Glomerular visceral epithelial cell (primary cell): Measurements from ENCODE around the gene TMEM132D.

ENCODE experiments used
- DNase-seq: peaks from one replicate; pipeline ENCODE4 v3.0.0-alpha.2; 2016; ENCODE audit errors: extremely low spot score

The TMEM132D gene

GRCh38 chr12:129351481-129351880, 552.3 kb downstream of the TMEM132D start:
- DNase-seq = no peak

GRCh38 chr12:129339336-129339735, 564.5 kb downstream of the TMEM132D start:
- DNase-seq = no peak

- DNase-seq = no peak
These were observed 566.4 kb downstream of the TMEM132D start for GRCh38 chr12:129337413-129337812.

GRCh38 chr12:129335773-129336172, 568.1 kb downstream of the TMEM132D start:
- no peak for DNase-seq

GRCh38 chr12:129332286-129332685, 571.5 kb downstream of the TMEM132D start:
- DNase-seq = no peak

GRCh38 chr12:129331356-129332085, 572.3 kb downstream of the TMEM132D start:
- no peak for DNase-seq

- no peak for DNase-seq
These were observed 575.6 kb downstream of the TMEM132D start for GRCh38 chr12:129328235-129328634.

- DNase-seq = no peak
These were observed 578.3 kb downstream of the TMEM132D start for GRCh38 chr12:129325566-129325965.

GRCh38 chr12:129312048-129312447, 591.8 kb downstream of the TMEM132D start:
- no peak for DNase-seq

GRCh38 chr12:129310346-129310745, 593.5 kb downstream of the TMEM132D start:
- DNase-seq = no peak

- DNase-seq = no peak
These were observed 598.0 kb downstream of the TMEM132D start for GRCh38 chr12:129305851-129306250.

GRCh38 chr12:129304529-129304928, 599.3 kb downstream of the TMEM132D start:
- no peak for DNase-seq

GRCh38 chr12:129300011-129300410, 603.8 kb downstream of the TMEM132D start:
- DNase-seq = no peak

GRCh38 chr12:129298921-129299320, 604.9 kb downstream of the TMEM132D start:
- no peak for DNase-seq

- no peak for DNase-seq
These were observed 607.2 kb downstream of the TMEM132D start for GRCh38 chr12:129296671-129297070.

- no peak for DNase-seq
These were observed 609.0 kb downstream of the TMEM132D start for GRCh38 chr12:129294868-129295267.

- no peak for DNase-seq
These were observed 624.1 kb downstream of the TMEM132D start for GRCh38 chr12:129279771-129280170.

GRCh38 chr12:129276361-129277060, 627.3 kb downstream of the TMEM132D start:
- no peak for DNase-seq

- no peak for DNase-seq
These were observed 633.9 kb downstream of the TMEM132D start for GRCh38 chr12:129269756-129270495.

GRCh38 chr12:129258781-129259318, 645.0 kb downstream of the TMEM132D start:
- no peak for DNase-seq

- DNase-seq = no peak
These were observed 646.3 kb downstream of the TMEM132D start for GRCh38 chr12:129257524-129257923.

- no peak for DNase-seq
These were observed 657.2 kb downstream of the TMEM132D start for GRCh38 chr12:129246630-129247029.
